HepG2 (cell line): ENCODE data around the gene TMEM183A. TPM values are rescaled to one million over a fixed set of nuclear protein-coding genes. Genes with fewer than 3 reads are reported as not detected.

ENCODE experiments used
- AKAP8 ChIP-seq: sonication (generic); formaldehyde crosslinking; IDR thresholded peaks from 2 replicates; pipeline ENCODE4 v1.5.1; 2020; ENCODE audit warnings: mild to moderate bottlenecking, missing genetic modification reagents
- CREB3 ChIP-seq: sonication (generic); formaldehyde crosslinking; IDR thresholded peaks from 2 replicates; pipeline ENCODE4 v1.5.0; 2020; ENCODE audit warnings: missing genetic modification reagents
- FOXK2 ChIP-seq: fragments of 450-650 bp; IDR thresholded peaks from 2 replicates; pipeline ENCODE4 v1.6.1; 2016
- GRHL1 ChIP-seq: sonication (generic); formaldehyde crosslinking; conservative IDR thresholded peaks from 2 replicates; pipeline ENCODE4 v1.8.0; 2022; ENCODE audit warnings: missing genetic modification reagents
- HCFC1 ChIP-seq: fragments of 150-350 bp; IDR thresholded peaks from 2 replicates; pipeline ENCODE4 v1.6.1; 2014; ENCODE audit warnings: low read depth, low read length
- HOXA9 ChIP-seq: sonication (generic); formaldehyde crosslinking; IDR thresholded peaks from 2 replicates; pipeline ENCODE4 v1.8.1; 2022; ENCODE audit warnings: missing genetic modification reagents, mild to moderate bottlenecking, moderate library complexity, borderline replicate concordance
- THRA ChIP-seq: sonication (generic); formaldehyde crosslinking; IDR thresholded peaks from 2 replicates; pipeline ENCODE4 v1.4.0; 2020; ENCODE audit warnings: missing genetic modification reagents, borderline replicate concordance
- YY1 ChIP-seq: IDR thresholded peaks from 2 replicates; pipeline ENCODE4 v1.6.1; 2011; ENCODE audit warnings: low read length, low read depth, moderate library complexity, mild to moderate bottlenecking; ENCODE audit not compliant: insufficient read depth, insufficient replicate concordance
- ZBTB37 ChIP-seq: sonication (generic); formaldehyde crosslinking; IDR thresholded peaks from 2 replicates; pipeline ENCODE4 v1.4.0; 2020; ENCODE audit warnings: mild to moderate bottlenecking, missing genetic modification reagents
- ZNF564 ChIP-seq: sonication (generic); formaldehyde crosslinking; IDR thresholded peaks from 2 replicates; pipeline ENCODE4 v1.8.1; 2023; ENCODE audit warnings: mild to moderate bottlenecking, missing genetic modification reagents
- ZNF737 ChIP-seq: sonication (generic); formaldehyde crosslinking; IDR thresholded peaks from 2 replicates; pipeline ENCODE4 v1.5.0; 2020; ENCODE audit warnings: missing genetic modification reagents, mild to moderate bottlenecking, borderline replicate concordance
- ZNF879 ChIP-seq: sonication (generic); formaldehyde crosslinking; IDR thresholded peaks from 2 replicates; pipeline ENCODE4 v1.8.1; 2023; ENCODE audit warnings: missing genetic modification reagents
- ZXDC ChIP-seq: sonication (generic); formaldehyde crosslinking; IDR thresholded peaks from 2 replicates; pipeline ENCODE4 v1.5.0; 2020; ENCODE audit warnings: mild to moderate bottlenecking, missing genetic modification reagents
- polyA plus RNA-seq, 8 experiments: library from polyadenylated mRNA; depleted of rRNA in 3 of 8; stranded (reverse) in 7 of 8; unstranded in 1 of 8; fragments of >200 nt; fragmentation: Illumina TruSeq in 4 of 8; extraction: Trizol in 4 of 8; gene quantifications; 2 replicates each; pipeline versions ENCODE4 v1.2.1 to v1.2.3, GENCODE V29; 2011 to 2016; ENCODE audit warnings: low read depth in 4 of 8, missing spikeins in 1 of 8, mixed read lengths in 1 of 8; ENCODE audit not compliant: insufficient read depth in 1 of 8
- total RNA-seq, 5 experiments: library from RNA; depleted of rRNA; stranded (reverse); fragments of >200 nt; fragmentation: Illumina TruSeq; extraction: Trizol; gene quantifications; 2 replicates each; pipeline ENCODE4 v1.2.3, GENCODE V29; 2016; ENCODE audit warnings: low read depth in 1 of 5
- TF ChIP-seq, protein P1 (sequence below): IDR thresholded peaks from 2 replicates; pipeline ENCODE4 v1.6.1; 2016; ENCODE audit warnings: low read depth, missing genetic modification reagents, missing compliant biosample characterization

Gene TMEM183A
- total and polyA plus RNA-seq, 2 of the 13 experiments (the other 11 are each of a cell fraction or from before 2014, with no cell fraction given), result 59.7 to 82.0 TPM

DNA sequence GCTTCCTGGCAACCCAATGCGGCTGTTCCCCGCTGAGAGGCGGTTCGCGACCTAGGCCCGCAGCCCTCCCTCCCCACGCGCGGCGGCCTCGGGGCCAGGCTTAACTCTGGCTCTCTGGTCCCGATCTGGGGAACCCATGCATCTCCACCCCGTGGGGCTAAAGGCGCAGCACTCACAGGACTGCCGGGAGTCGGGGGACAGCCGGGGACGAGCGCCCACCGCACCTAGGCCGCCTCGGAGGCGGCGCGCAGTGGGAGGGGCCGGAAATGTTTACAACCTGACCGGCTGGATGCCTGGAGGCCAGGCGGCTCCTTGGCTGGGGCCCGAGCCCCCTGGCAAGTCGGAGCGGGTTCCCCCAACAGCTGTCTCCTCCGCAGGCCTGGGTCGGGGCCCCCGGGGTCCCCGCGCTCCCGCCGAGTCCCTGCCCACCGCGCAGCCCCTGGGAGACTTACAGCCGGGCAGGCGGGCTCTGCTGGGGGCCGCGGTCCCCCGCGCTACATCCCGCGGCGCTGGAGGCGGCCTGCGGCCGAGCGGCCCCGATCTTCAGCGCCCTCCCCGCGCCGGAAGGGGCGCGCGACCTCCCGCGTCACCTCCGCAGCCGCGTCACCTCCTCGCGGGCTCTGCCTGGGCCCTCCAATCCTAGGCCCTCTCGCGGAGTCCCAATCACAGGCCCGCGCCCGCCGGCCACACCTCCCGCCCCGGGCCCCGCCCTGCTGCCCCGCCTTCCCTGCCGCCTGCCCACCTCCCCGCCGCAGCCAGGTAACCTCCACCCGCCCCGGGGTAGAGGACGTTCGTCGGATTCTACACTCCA, 49.2 kb upstream of the TMEM183A start, which contains the start of gene ADIPOR1 (continued):
- TF ChIP-seq, protein P1, sequence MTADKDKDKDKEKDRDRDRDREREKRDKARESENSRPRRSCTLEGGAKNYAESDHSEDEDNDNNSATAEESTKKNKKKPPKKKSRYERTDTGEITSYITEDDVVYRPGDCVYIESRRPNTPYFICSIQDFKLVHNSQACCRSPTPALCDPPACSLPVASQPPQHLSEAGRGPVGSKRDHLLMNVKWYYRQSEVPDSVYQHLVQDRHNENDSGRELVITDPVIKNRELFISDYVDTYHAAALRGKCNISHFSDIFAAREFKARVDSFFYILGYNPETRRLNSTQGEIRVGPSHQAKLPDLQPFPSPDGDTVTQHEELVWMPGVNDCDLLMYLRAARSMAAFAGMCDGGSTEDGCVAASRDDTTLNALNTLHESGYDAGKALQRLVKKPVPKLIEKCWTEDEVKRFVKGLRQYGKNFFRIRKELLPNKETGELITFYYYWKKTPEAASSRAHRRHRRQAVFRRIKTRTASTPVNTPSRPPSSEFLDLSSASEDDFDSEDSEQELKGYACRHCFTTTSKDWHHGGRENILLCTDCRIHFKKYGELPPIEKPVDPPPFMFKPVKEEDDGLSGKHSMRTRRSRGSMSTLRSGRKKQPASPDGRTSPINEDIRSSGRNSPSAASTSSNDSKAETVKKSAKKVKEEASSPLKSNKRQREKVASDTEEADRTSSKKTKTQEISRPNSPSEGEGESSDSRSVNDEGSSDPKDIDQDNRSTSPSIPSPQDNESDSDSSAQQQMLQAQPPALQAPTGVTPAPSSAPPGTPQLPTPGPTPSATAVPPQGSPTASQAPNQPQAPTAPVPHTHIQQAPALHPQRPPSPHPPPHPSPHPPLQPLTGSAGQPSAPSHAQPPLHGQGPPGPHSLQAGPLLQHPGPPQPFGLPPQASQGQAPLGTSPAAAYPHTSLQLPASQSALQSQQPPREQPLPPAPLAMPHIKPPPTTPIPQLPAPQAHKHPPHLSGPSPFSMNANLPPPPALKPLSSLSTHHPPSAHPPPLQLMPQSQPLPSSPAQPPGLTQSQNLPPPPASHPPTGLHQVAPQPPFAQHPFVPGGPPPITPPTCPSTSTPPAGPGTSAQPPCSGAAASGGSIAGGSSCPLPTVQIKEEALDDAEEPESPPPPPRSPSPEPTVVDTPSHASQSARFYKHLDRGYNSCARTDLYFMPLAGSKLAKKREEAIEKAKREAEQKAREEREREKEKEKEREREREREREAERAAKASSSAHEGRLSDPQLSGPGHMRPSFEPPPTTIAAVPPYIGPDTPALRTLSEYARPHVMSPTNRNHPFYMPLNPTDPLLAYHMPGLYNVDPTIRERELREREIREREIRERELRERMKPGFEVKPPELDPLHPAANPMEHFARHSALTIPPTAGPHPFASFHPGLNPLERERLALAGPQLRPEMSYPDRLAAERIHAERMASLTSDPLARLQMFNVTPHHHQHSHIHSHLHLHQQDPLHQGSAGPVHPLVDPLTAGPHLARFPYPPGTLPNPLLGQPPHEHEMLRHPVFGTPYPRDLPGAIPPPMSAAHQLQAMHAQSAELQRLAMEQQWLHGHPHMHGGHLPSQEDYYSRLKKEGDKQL (CRISPR knock-in tag), result no peak
- TF ChIP-seq CREB3 (CRISPR knock-in tag) (no peak), HOXA9 (CRISPR knock-in tag) (0 out of 2 replicates have a peak, but pooled peaks have one; percentile 29), ZNF737 (CRISPR knock-in tag) (no peak), ZNF564 (no peak), ZBTB37 (no peak), GRHL1 (CRISPR knock-in tag) (no peak), FOXK2 (no peak), ZXDC (CRISPR knock-in tag) (no peak), THRA (no peak), YY1 (no peak), ZNF879 (CRISPR knock-in tag) (0 out of 2 replicates have a peak, but pooled peaks have one; percentile 70), HCFC1 (no peak), AKAP8 (0 out of 2 replicates have a peak, but pooled peaks have one; percentile 80)
